ENCODE results near the gene SCAP.
"Not testable (repeated sequence)": the region's sequence is repeated elsewhere in the genome, so short reads cannot be mapped to it uniquely, and the experiment has no call there.

The SCAP gene

DNA sequence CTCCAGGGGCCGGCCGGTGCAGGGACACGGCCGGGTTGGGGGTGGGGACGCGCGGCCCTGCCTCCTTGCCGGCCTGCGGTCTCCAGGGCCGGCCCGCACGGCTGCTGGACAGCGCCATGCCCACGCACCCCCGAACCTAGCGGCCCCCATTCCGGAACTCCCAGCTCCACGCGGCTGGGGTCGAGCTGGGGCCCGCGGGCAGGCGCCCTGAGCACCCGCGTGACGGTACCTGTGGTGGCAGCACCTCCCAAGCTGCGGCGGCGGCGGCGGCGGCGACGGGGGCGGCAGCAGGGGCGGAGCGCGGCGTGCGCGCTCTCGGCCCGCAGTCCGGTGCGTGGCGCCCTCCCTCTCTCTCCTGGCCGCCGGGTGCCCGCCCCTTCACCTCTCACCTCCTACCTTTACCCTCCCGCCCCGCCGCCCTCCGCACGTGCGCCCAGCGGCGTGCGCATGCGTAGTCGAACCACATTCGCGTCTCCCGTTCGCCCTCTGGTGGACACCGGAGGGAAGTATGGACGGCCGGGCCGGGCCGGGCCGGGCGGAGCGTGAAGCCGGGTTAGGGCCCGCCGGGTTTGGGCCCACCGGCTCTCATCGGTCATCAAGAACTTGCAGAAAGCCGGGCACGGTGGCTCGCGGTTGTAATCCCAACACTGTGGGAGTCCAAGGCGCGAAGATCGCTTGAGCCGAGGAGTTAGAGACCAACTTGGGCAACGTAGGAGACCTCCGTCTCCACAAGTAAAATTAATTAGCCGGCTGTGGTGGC, at the start of gene SCAP:
SCAP (minus strand) TSS at position 372 of the 760 bp plus-strand sequence. CDS start 32,948 bp downstream, outside the sequence.
- peak; percentile 55 for DNase-seq

DNA sequence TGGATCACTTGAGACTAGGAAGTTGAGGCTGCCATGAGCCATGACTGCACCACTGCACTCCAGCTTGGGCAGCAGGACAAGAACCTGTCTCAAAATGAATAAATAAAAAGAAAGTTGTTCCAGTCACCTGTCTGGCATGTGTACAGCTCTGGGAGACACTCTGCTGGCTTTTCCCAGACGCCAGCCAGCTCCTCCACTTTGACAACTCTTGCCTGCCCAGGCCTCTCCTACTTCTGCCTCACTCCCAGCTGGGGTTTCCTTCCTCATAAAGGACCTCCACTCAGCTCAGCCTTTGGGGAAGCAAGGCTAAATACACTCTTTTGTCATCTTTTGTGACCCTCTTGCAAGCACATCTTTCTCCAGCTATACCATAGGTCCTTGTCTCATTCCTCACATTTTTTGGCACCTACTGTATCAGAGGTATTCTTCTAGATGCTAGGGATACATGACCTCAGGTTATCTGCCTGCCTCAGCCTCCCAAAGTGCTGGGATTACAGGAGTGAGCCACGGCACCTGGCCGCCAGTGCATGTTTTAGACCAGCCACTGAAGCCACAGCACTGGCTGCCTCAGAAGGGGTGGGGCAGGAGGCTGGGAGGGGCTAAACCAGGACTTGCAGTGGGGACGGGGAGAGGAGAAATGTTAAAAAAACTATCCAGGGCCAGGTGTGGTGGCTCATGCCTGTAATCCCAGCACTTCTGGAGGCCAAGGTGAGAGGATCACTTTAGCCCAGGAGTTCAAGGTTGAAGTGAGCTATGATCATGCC, 47.8 kb upstream of the SCAP start:
- no peak for DNase-seq

- peak; percentile 84 for DNase-seq
These were observed 46.6 kb upstream of the SCAP start for GRCh38 chr3:47522082-47522987.

DNA sequence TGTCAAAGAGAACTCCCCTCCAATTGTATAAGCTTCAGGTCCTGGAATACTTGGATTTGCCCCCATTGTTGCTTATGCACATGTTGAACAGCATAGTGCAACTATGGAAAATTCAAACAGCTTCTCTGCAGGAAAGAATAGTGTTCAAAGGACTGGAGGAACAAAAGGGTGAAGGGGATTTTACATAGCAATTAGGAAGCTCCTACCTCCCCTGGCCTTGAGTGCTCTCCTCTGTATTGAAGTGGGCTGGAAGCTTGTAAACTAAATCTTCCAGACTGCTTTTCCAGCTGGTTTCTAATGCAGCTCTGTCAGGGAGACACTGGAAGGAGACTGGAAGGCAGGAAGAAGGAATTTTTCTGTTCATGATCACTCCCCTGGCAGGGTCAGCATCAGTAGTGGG, 45.0 kb upstream of the SCAP start:
- DNase-seq = no peak

GRCh38 chr3:47517937-47518336, 42.2 kb upstream of the SCAP start:
- no peak for DNase-seq

DNA sequence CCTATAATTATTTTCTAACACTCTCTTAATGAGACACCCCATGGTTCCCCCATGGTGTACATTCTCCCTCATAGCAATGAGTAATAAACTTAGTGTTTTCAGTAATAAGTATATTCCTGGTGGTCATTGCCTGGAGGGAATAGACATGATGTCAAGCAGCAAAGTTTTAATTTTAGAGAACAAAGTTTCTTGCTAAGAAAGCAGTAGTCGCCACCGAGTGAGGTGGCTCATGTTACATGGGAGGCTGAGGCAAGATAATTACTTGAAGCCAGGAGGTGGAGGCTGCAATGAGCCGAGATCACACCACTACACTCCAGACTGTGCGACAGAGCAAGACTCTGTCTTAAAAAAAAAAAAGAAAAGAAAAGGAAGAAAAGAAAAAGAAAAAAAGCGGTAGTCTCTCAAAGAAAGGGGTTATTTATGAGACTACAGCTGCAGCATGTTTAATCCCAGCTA, 40.2 kb upstream of the SCAP start:
- no peak for DNase-seq

DNA sequence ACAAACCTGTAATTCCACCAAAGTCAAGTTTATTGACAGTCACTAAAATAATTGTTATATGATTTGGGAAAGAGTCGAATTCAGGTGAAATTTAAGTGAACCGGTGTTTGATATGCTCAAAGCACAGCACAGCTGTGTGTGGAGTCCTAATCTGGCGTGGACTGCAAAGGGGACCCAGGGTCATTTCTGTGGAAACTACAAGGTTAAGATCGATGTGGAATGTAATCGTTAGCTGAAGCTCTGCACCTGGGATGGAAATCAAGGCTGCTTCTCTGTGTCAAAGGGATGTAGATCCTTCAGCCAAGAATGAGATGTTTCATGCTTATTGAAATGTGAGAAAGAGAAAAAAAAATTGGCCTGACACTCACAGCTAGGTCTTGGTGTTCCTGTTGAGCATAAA, 39.4 kb upstream of the SCAP start:
- no peak for DNase-seq

- peak; percentile 94 for DNase-seq
These were observed 37.6 kb upstream of the SCAP start, which contains the start of gene ELP6 for GRCh38 chr3:47513125-47513929. Gene ELP6 (minus strand): TSS chr3:47513712. CDS start chr3:47513590, 122 bp downstream.

- no peak for DNase-seq
These were observed 36.8 kb upstream of the SCAP start for GRCh38 chr3:47512416-47513124.

- not testable (repeated sequence) for DNase-seq
These were observed 29.5 kb upstream of the SCAP start for GRCh38 chr3:47505267-47505666.

DNA sequence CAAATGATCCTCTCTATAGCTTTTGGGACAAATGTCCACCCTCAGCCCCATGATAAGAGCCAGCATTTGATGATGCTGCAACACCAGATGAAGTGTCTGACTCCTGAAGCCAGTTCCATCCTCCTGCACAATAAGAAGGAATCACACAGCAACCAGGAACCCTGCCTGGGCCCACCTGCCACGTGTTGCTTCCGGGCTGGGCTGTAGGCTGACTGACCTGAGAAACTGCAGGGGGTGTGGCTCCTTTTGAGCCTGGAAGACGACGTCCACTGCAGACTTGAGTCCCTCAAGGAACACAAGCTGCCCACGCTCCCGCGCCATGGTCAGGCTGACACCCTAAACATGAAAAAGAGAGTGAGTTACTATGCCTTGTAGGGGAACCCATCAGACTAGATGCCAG, 28.4 kb upstream of the SCAP start:
- no peak for DNase-seq

DNA sequence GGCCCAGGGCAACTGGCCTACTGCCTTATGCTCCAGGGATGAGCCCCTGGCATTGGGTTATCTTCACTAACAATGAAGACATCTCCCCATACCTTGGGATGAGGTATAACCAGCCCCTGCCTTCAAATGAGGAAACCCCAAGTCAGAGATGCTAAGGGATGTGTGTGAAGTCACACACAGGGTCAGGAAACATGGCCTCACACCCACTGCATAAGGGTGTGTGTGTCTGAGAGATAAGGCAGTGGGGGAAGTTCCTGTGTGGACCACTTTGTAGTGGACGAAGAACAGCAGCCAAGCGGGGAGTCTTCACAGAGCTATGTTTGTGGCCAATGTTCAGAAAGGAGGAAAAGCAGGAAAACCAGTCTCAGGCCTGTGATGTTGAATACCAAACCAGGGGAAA, 27.3 kb upstream of the SCAP start:
- DNase-seq = no peak

GRCh38 chr3:47496892-47497291, 21.2 kb upstream of the SCAP start:
- DNase-seq = no peak

- DNase-seq = no peak
These were observed 20.1 kb upstream of the SCAP start for GRCh38 chr3:47495886-47496285.

GRCh38 chr3:47495111-47495510, 19.4 kb upstream of the SCAP start:
- no peak for DNase-seq

- DNase-seq = no peak
These were observed 16.0 kb upstream of the SCAP start for GRCh38 chr3:47491777-47492176.

- DNase-seq = no peak
These were observed 15.4 kb upstream of the SCAP start for GRCh38 chr3:47491186-47491585.

DNA sequence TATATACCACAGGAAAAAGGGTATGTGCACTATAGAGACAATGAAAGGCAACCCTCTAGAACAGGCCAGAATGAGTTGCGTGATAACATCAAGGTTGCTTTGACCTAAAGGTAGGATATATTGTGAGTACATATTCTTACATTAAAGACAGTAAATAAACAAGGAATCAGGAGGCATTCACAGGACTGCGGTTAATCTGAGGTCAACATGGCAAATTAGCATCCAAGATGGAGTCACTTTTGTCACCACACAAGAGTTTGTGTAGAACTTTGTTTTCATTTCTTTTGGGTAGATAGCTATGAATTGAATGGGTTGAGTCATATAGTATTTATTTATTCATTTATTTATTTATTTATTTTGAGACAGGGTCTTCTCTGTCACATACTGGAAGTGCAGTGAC, 11.5 kb upstream of the SCAP start:
- no peak for DNase-seq

DNA sequence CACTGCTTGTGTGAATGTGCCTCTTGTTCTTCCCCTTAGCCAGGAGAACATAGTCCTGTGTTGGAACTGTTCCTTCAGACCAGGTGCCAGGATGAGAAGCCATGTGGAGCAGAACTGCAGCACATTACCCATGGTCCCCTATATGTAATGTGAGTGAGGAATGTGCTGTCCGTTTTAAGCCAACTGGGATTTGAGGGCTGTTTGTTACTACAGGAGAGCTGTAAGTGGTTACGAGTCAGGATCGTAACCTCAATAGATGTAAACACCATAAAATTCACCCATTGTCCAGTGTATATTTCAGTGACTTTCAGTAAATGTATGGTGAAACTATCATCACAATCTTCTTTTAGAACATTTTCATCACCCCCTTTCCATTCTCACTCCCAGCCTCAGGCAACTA, 10.1 kb upstream of the SCAP start:
- no peak for DNase-seq

- DNase-seq = peak; percentile 27
These were observed 6.6 kb upstream of the SCAP start for GRCh38 chr3:47482366-47482765.

DNA sequence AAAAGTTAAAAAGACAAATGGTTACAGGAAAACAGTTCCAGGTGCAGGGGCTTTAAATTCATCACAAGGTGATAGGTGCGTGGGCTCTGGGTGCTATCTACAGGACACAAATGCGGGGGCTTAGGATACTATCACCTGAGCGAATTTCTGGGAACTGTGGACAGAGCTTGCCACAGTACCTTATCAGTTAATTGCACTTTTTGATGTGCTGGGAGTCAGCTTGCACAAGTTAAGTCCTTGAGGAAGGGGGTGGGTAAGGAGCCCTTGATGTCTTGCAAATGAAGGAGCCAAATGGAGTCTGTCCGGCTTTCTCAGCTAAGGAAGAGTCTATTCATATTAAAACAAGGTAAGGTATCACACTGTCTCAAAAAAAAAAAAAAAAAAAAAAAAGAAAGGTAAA, 6.0 kb upstream of the SCAP start:
- DNase-seq = not testable (repeated sequence)

- not testable (repeated sequence) for DNase-seq
These were observed 4.5 kb upstream of the SCAP start for GRCh38 chr3:47480267-47480666.

All from NCI-H526 treated with DMSO at 0.1 percent for 48 hours (cell line).